NCI-H82 treated with DMSO at 0.1 percent for 48 hours (cell line): ENCODE data around the gene LZTS3.
"Not testable (repeated sequence)": the region's sequence is repeated elsewhere in the genome, so short reads cannot be mapped to it uniquely, and the experiment has no call there.

Experiments used
- DNase-seq: peaks from one replicate; lab custom pipeline; 2025; ENCODE audit not compliant: unreplicated experiment; lab: John Stamatoyannopoulos, UW

LZTS3 gene

GRCh38 chr20:3141757-3142156 is 31.6 kb downstream of the LZTS3 start:
- DNase-seq = no peak

- no peak for DNase-seq
These were observed 35.9 kb downstream of the LZTS3 start for GRCh38 chr20:3137492-3137891.

- DNase-seq = no peak
These were observed 37.8 kb downstream of the LZTS3 start for GRCh38 chr20:3135507-3136070.

GRCh38 chr20:3134151-3134550 is 39.2 kb downstream of the LZTS3 start:
- no peak for DNase-seq

GRCh38 chr20:3133155-3133554 is 40.2 kb downstream of the LZTS3 start:
- DNase-seq = no peak

- DNase-seq = no peak
These were observed 43.2 kb downstream of the LZTS3 start for GRCh38 chr20:3130051-3130600.

GRCh38 chr20:3129094-3129493 is 44.3 kb downstream of the LZTS3 start:
- no peak for DNase-seq

- DNase-seq = no peak
These were observed 44.9 kb downstream of the LZTS3 start for GRCh38 chr20:3128275-3128984.

GRCh38 chr20:3126527-3126859 is 46.9 kb downstream of the LZTS3 start:
- no peak for DNase-seq

- not testable (repeated sequence) for DNase-seq
These were observed 47.4 kb downstream of the LZTS3 start for GRCh38 chr20:3125776-3126526.

GRCh38 chr20:3124773-3125560 is 48.4 kb downstream of the LZTS3 start:
- not testable (repeated sequence) for DNase-seq

- not testable (repeated sequence) for DNase-seq
These were observed 49.2 kb downstream of the LZTS3 start for GRCh38 chr20:3124163-3124562.

- DNase-seq = no peak
These were observed 49.8 kb downstream of the LZTS3 start for GRCh38 chr20:3123542-3123941.

GRCh38 chr20:3121955-3122610 is 51.3 kb downstream of the LZTS3 start:
- DNase-seq = no peak

GRCh38 chr20:3121271-3121911 is 52.0 kb downstream of the LZTS3 start:
- DNase-seq = no peak

- no peak for DNase-seq
These were observed 54.3 kb downstream of the LZTS3 start for GRCh38 chr20:3119044-3119443.

GRCh38 chr20:3117839-3118379 is 55.4 kb downstream of the LZTS3 start:
- DNase-seq = peak; percentile 13

GRCh38 chr20:3116341-3116740 is 57.0 kb downstream of the LZTS3 start:
- DNase-seq = no peak

GRCh38 chr20:3115190-3116107 is 57.9 kb downstream of the LZTS3 start:
- DNase-seq = no peak
